Upper lobe of left lung (tissue), 6 donors: Measurements from ENCODE around the gene FTSJ1. TPM values are rescaled to one million over a fixed set of nuclear protein-coding genes. Genes with fewer than 3 reads are reported as not detected.

Experiments used
- ATAC-seq, 2 donors: fragments of 200-7000 bp; cut with Tn5 transposase; one replicate each; pipeline ENCODE4 v1.9.1; 2022; ENCODE audit warnings: mild to moderate bottlenecking in 2 of 2, moderate library complexity in 2 of 2; ENCODE audit not compliant: low FRiP score in 2 of 2
- DNase-seq, 2 donors: peaks; one replicate each; pipeline ENCODE4 v3.0.0-alpha.2; 2019 to 2020
- H3K27ac ChIP-seq, 4 donors: fragments of 200-600 bp; sonication (generic); one replicate each; pipeline ENCODE4 v1.5.1; 2016 to 2019
- H3K27me3 ChIP-seq, 4 donors: fragments of 200-600 bp; sonication (generic); one replicate each; pipeline ENCODE4 v1.5.1; 2017 to 2019
- H3K36me3 ChIP-seq, 4 donors: fragments of 200-600 bp; sonication (generic); one replicate each; pipeline ENCODE4 v1.5.1; 2016 to 2019
- H3K4me1 ChIP-seq, 4 donors: fragments of 200-600 bp; sonication (generic); one replicate each; pipeline ENCODE4 v1.5.1; 2018 to 2019
- H3K4me3 ChIP-seq, 4 donors: fragments of 200-600 bp; sonication (generic); one replicate each; pipeline ENCODE4 v1.5.1; 2017 to 2019; ENCODE audit warnings: mild to moderate bottlenecking in 2 of 4, moderate library complexity in 1 of 4
- H3K9me3 ChIP-seq, 4 donors: fragments of 200-600 bp; sonication (generic); one replicate each; pipeline ENCODE4 v1.5.1; 2018 to 2019
- EP300 ChIP-seq, 4 donors: sonication (generic); formaldehyde crosslinking; IDR thresholded peaks; one replicate each; pipeline ENCODE4 v1.5.1; 2017; ENCODE audit warnings: antibody characterized with exemption in 4 of 4, control low read depth in 2 of 4
- POLR2A ChIP-seq, 4 donors: fragments of 450-650 bp; IDR thresholded peaks; one replicate each; pipeline ENCODE4 v1.5.1; 2016 to 2017; ENCODE audit warnings: antibody characterized with exemption in 4 of 4, mild to moderate bottlenecking in 2 of 4
- POLR2AphosphoS5 ChIP-seq, 2 donors: sonication (generic); formaldehyde crosslinking; IDR thresholded peaks; one replicate each; pipeline ENCODE4 v1.5.1; 2017; ENCODE audit warnings: antibody characterized with exemption in 2 of 2
- WGBS, 2 donors: methylation state at CpG; one replicate each; pipeline ENCODE4 v1.1.5; 2017 to 2018; 5-methylcytosine and 5-hydroxymethylcytosine counted together
- total RNA-seq, 6 donors: library from RNA; depleted of rRNA in 4 of 6; stranded (reverse); fragments of >200 nt in 4 of 6; gene quantifications; one replicate each; pipeline versions ENCODE4 v1.1.0 to v1.2.1, GENCODE V29; 2016 to 2021
- TF ChIP-seq, protein P1 (sequence below), 6 experiments: fragments of 450-650 bp in 4 of 6; fragments of 200-600 bp in 2 of 6; sonication (generic) in 2 of 6; IDR thresholded peaks; one replicate each; pipeline ENCODE4 v1.5.1; 2016 to 2019; ENCODE audit warnings: antibody characterized with exemption in 6 of 6
- donor health status: DM: no; HTN: no; CAD: no; lungs with moderate emphysema.
- donor health status: DM: no; HTN: yes; CAD: no; lungs with severe emphysema.

The FTSJ1 gene
- total RNA-seq, 6 donors from 2014 or later = 25.2 to 49.1 (median 42.8) TPM

DNA sequence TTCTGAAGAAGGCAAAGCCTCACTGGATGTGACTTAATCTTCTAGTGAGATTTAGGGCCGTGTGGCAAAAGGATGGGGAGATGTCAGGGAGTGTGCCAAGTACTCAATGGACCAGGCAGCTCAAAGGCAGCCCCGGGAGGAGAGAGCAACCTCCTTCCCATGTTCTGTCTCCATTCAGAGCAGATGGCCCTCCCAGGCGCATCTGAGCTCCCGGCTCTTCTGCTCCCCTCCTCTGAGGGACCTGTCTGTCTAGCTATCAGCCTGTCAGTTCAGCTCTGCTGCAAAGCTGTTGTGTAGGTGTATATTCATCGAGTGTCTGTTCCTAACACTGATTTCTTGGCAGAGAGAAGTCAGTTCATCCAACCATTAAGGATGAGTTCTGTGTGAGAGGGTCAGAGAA, 21.9 kb downstream of the FTSJ1 start:
- ATAC-seq (no peak), DNase-seq (no peak)
- Histone ChIP-seq H3K4me1 (no peaks in the 10 kb centered on the region), H3K9me3 (peaks cover 0 to 4% (median 0%) of the 10 kb centered on the region in 4 donors), H3K27me3 (no peaks in the 10 kb centered on the region), H3K27ac (no peak overlapping the region), H3K4me3 (no peak overlapping the region), H3K36me3 (no peaks in the 10 kb centered on the region)
- TF ChIP-seq POLR2AphosphoS5 (IDR thresholded peaks at IDR 0.05) (no peak), EP300 (IDR thresholded peaks at IDR 0.05) (no peak), POLR2A (IDR thresholded peaks at IDR 0.05) (no peak)
- TF ChIP-seq, protein P1, sequence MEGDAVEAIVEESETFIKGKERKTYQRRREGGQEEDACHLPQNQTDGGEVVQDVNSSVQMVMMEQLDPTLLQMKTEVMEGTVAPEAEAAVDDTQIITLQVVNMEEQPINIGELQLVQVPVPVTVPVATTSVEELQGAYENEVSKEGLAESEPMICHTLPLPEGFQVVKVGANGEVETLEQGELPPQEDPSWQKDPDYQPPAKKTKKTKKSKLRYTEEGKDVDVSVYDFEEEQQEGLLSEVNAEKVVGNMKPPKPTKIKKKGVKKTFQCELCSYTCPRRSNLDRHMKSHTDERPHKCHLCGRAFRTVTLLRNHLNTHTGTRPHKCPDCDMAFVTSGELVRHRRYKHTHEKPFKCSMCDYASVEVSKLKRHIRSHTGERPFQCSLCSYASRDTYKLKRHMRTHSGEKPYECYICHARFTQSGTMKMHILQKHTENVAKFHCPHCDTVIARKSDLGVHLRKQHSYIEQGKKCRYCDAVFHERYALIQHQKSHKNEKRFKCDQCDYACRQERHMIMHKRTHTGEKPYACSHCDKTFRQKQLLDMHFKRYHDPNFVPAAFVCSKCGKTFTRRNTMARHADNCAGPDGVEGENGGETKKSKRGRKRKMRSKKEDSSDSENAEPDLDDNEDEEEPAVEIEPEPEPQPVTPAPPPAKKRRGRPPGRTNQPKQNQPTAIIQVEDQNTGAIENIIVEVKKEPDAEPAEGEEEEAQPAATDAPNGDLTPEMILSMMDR (IDR thresholded peaks at IDR 0.05) = no peak
- 77 to 81% methylated on average over 4 to 5 of the region's 5 CpGs for WGBS, 2 donors

DNA sequence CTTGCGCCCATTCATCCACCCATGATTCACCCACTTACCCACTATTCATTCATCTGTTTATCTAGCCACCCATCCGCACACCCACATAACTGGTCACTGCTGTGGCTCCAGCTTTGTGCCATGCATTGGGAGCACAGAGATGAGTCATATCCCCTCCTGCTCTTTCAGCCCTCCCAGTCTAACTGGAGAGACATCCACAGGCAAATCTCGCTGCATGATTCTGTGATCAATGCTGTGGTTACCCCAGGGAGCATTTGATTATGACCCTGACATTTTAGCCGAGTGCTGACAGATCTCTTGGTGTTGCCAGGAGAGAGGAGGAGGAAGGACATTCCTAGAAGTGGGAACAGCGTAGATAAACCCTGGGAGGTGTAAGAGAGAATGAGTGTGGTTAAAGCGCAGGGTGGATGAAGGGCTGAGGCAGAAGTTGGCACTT, 22.4 kb downstream of the FTSJ1 start:
- Histone ChIP-seq H3K9me3 (peaks cover 0 to 4% (median 0%) of the 10 kb centered on the region in 4 donors), H3K36me3 (no peaks in the 10 kb centered on the region), H3K27ac (no peak overlapping the region), H3K4me3 (no peak overlapping the region), H3K27me3 (no peaks in the 10 kb centered on the region), H3K4me1 (no peaks in the 10 kb centered on the region)
- ATAC-seq (no peak), DNase-seq (no peak)
- 72 to 75% methylated on average over 5 to 6 of the region's 6 CpGs for WGBS, 2 donors
- TF ChIP-seq, protein P1 (IDR thresholded peaks at IDR 0.05) = no peak
- TF ChIP-seq POLR2AphosphoS5 (IDR thresholded peaks at IDR 0.05) = no peak
- TF ChIP-seq EP300 (IDR thresholded peaks at IDR 0.05) = no peak
- no peak for TF ChIP-seq POLR2A (IDR thresholded peaks at IDR 0.05)

DNA sequence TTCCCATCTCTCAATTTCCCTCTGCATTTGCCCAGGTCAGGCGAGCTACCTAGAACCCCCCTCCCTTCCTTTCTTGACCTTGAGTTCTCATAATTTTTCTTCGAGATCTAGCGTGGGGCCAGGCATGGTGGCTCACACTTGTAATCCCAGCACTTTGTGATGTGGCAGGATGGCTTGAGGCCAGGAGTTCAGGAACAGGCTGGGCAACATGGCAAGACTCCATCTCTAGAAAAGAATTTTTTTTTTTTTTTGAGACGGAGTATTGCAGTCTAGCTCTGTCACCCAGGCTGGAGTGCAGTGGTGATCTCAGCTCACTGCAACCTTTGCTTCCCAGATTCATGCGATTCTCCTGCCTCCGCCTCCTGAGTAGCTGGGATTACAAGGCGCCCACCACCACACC, 28.3 kb downstream of the FTSJ1 start:
- DNase-seq = no peak
- Histone ChIP-seq H3K4me3 (no peak overlapping the region), H3K4me1 (peaks cover 0 to 2% (median 0%) of the 10 kb centered on the region in 4 donors), H3K27me3 (no peaks in the 10 kb centered on the region), H3K9me3 (peaks cover 0 to 5% (median 0%) of the 10 kb centered on the region in 4 donors), H3K27ac (no peak overlapping the region), H3K36me3 (no peaks in the 10 kb centered on the region)
- WGBS, 2 donors = 49 to 74% methylated on average over 3 to 7 of the region's 7 CpGs
- ATAC-seq = no peak
- no peak for TF ChIP-seq EP300 (IDR thresholded peaks at IDR 0.05)
- no peak for TF ChIP-seq POLR2A (IDR thresholded peaks at IDR 0.05)
- TF ChIP-seq, protein P1 (IDR thresholded peaks at IDR 0.05) = no peak
- no peak for TF ChIP-seq POLR2AphosphoS5 (IDR thresholded peaks at IDR 0.05)

DNA sequence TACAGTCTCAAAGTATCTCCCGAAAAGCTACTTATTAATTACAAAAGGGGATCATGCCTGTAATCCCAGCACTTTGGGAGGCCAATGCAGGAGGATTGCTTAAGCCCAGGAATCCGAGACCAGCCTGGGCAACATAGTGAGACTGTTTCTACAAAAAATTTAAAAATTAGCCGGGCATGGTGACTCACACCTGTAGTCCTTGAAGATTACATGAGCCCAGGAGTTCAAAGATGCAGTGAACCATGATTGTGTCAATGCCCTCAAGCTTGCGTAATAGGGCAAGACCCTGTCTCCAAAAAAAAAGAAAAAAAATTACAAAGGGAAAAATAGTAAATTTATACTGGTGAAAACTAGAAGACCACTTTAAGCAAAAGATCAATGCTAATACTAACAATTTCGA, 29.5 kb downstream of the FTSJ1 start:
- WGBS, 2 donors = 76 to 83% methylated on average over 5 of the region's 5 CpGs
- TF ChIP-seq, protein P1 (IDR thresholded peaks at IDR 0.05) = no peak
- TF ChIP-seq EP300 (IDR thresholded peaks at IDR 0.05) (no peak), POLR2AphosphoS5 (IDR thresholded peaks at IDR 0.05) (no peak), POLR2A (IDR thresholded peaks at IDR 0.05) (no peak)
- Histone ChIP-seq H3K9me3 (peaks cover 0 to 5% (median 0%) of the 10 kb centered on the region in 4 donors), H3K4me3 (no peak overlapping the region), H3K4me1 (peaks cover 0 to 5% (median 0%) of the 10 kb centered on the region in 4 donors), H3K27me3 (no peaks in the 10 kb centered on the region), H3K36me3 (no peaks in the 10 kb centered on the region), H3K27ac (no peak overlapping the region)
- no peak for DNase-seq
- no peak for ATAC-seq

DNA sequence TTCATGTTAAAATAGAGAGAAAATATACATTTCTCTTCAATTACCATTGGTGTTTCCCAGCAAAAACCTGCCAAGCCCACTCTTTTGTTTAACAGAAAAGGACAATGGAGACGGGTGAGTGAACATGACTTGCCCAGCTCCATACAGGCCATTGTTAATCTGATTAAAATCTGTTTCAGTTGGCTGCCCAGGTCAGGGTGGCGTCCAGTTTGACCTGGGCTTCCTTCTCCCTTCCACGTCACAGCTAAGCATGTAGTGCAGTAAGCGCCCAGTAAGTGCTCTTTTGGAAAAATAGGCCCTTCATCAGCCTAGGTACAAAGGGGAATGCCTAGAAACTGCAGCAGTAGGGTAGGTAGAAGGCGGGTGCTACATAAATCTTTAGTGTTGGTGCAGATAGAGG, 31.2 kb downstream of the FTSJ1 start:
- no peaks in the 10 kb centered on the region for H3K27me3 ChIP-seq
- H3K4me1 ChIP-seq = peaks cover 0 to 5% (median 0%) of the 10 kb centered on the region in 4 donors
- H3K27ac ChIP-seq = no peak overlapping the region
- H3K9me3 ChIP-seq = peaks cover 0 to 5% (median 0%) of the 10 kb centered on the region in 4 donors
- 74 to 87% methylated on average over 5 of the region's 5 CpGs for whole genome bisulfite sequencing, 2 donors
- H3K36me3 ChIP-seq = no peaks in the 10 kb centered on the region
- no peak overlapping the region for H3K4me3 ChIP-seq
- no peak for DNase-seq
- TF ChIP-seq, protein P1 (IDR thresholded peaks at IDR 0.05) = no peak
- no peak for TF ChIP-seq EP300 (IDR thresholded peaks at IDR 0.05)
- TF ChIP-seq POLR2AphosphoS5 (IDR thresholded peaks at IDR 0.05) = no peak
- no peak for TF ChIP-seq POLR2A (IDR thresholded peaks at IDR 0.05)
- ATAC-seq = no peak
